ENCODE measurements around the gene AMPD3. TPM values are rescaled to one million over a fixed set of nuclear protein-coding genes. Genes with fewer than 3 reads are reported as not detected.

Gene AMPD3
- total RNA-seq, 1 experiment from 2014 or later = 12.5 TPM

DNA sequence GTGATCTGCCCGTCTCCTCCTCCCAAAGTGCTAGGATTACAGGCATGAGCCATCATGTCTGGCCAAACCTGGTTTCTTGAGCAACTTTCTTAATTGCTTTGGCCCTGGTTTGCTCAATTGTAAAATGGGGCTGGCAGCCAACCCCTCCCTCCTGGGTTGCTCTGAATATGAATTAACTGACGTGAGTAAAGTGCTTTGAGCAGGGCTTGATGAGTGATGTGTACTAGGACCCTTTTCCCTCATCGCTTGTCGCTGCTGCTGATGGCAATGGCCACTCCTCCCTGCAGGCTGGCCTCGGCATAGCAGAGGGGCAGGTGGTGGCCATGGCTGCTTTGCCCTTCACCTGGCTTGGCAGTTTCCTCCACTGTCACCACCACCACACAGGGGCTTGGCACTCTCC, 44.4 kb downstream of the AMPD3 start:
- DNase-seq (ENCODE audit: low read depth, low spot score) (no peak), ATAC-seq (no peak)
- H3K36me3 ChIP-seq (ENCODE audit: control insufficient read depth, insufficient read depth, low read length) = no peaks in the 10 kb centered on the region
- no peak overlapping the region for H3K27ac ChIP-seq (ENCODE audit: low read length)
- BruUV-seq (replicated peaks) = no TSS peak
- in situ Hi-C loops (cut with HindIII; ENCODE audit: low pct_unique_long_range_greater_than_20kb, low sequenced_read_pairs) (no loop called here), intact Hi-C loops (cut with micrococcal nuclease; ENCODE audit: unreplicated experiment) (no loop called here)
- ChIA-PET POLR2A (interaction anchor here (0.5 kb wide), 1 partner anchor 182 kb away, joined by 4 read pairs; no protein-coding TSS in a partner anchor), CTCF (no interaction called here)
- TF ChIP-seq POLR2AphosphoS5 (IDR thresholded peaks at IDR 0.05; ENCODE audit: low read depth, low read length) = no peak
- TF ChIP-seq, protein P1, sequence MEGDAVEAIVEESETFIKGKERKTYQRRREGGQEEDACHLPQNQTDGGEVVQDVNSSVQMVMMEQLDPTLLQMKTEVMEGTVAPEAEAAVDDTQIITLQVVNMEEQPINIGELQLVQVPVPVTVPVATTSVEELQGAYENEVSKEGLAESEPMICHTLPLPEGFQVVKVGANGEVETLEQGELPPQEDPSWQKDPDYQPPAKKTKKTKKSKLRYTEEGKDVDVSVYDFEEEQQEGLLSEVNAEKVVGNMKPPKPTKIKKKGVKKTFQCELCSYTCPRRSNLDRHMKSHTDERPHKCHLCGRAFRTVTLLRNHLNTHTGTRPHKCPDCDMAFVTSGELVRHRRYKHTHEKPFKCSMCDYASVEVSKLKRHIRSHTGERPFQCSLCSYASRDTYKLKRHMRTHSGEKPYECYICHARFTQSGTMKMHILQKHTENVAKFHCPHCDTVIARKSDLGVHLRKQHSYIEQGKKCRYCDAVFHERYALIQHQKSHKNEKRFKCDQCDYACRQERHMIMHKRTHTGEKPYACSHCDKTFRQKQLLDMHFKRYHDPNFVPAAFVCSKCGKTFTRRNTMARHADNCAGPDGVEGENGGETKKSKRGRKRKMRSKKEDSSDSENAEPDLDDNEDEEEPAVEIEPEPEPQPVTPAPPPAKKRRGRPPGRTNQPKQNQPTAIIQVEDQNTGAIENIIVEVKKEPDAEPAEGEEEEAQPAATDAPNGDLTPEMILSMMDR (IDR thresholded peaks at IDR 0.05) = no peak
- no peak for TF ChIP-seq REST (IDR thresholded peaks at IDR 0.05; ENCODE audit: insufficient read depth in 1 of 2, low read depth in 2 of 2, low read length in 1 of 2)
- no peak for TF ChIP-seq TCF7L2 (IDR thresholded peaks at IDR 0.05; ENCODE audit: low read depth, low read length)
- no peak for TF ChIP-seq SIN3A (IDR thresholded peaks at IDR 0.05; ENCODE audit: borderline replicate concordance, insufficient read depth, low read depth, low read length)
- no peaks in the 10 kb centered on the region for H3K4me1 ChIP-seq (ENCODE audit: control insufficient read depth, insufficient read depth, low read length)
- no peak overlapping the region for H3K4me3 ChIP-seq (ENCODE audit: low read depth in 2 of 2, low read length in 2 of 2)
- H3K9me3 ChIP-seq (ENCODE audit: control insufficient read depth, insufficient read depth, low read depth, low read length) = no peaks in the 10 kb centered on the region
- H3K27me3 ChIP-seq (ENCODE audit: control insufficient read depth, insufficient read depth, low read length) = no peaks in the 10 kb centered on the region

DNA sequence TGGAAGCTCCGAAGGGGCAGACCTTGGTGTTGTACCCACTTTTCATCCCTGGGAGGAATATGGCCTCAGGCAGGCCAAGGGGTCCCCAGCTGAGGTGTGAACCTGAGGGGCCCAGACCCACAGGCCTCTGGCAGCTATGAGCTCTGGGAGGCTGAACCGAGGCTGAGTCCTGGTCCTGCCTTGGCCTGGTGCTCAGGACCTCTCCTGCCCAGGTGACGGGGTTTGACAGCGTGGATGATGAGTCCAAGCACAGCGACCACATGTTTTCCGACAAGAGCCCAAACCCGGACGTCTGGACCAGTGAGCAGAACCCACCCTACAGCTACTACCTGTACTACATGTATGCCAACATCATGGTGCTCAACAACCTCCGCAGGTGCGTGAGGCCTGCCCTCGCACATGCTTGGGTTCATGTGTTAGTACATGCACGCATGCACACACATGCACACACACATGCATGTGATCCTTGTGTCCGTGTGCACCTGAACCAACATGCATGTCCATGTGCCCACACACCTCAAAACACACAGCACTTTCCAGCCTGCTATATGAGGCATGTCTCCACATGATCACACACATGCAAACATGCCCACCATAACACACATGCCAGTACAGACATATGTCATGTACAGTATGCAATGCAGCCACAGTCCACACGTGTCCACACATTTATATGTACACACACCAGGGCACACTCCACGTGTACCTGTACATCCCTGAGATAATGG, 45.0 kb downstream of the AMPD3 start:
- Histone ChIP-seq H3K27ac (ENCODE audit: low read length) (no peak overlapping the region), H3K4me3 (ENCODE audit: low read depth in 2 of 2, low read length in 2 of 2) (no peak overlapping the region), H3K27me3 (ENCODE audit: control insufficient read depth, insufficient read depth, low read length) (no peaks in the 10 kb centered on the region), H3K4me1 (ENCODE audit: control insufficient read depth, insufficient read depth, low read length) (no peaks in the 10 kb centered on the region), H3K9me3 (ENCODE audit: control insufficient read depth, insufficient read depth, low read depth, low read length) (no peaks in the 10 kb centered on the region), H3K36me3 (ENCODE audit: control insufficient read depth, insufficient read depth, low read length) (no peaks in the 10 kb centered on the region)
- CTCF ChIA-PET = no interaction called here
- intact Hi-C loops (cut with micrococcal nuclease; ENCODE audit: unreplicated experiment) (no loop called here), in situ Hi-C loops (cut with HindIII; ENCODE audit: low pct_unique_long_range_greater_than_20kb, low sequenced_read_pairs) (no loop called here)
- no peak for TF ChIP-seq SIN3A (IDR thresholded peaks at IDR 0.05; ENCODE audit: borderline replicate concordance, insufficient read depth, low read depth, low read length)
- TF ChIP-seq, protein P1 (IDR thresholded peaks at IDR 0.05) = no peak
- no peak for TF ChIP-seq REST (IDR thresholded peaks at IDR 0.05; ENCODE audit: insufficient read depth in 1 of 2, low read depth in 2 of 2, low read length in 1 of 2)
- TF ChIP-seq TCF7L2 (IDR thresholded peaks at IDR 0.05; ENCODE audit: low read depth, low read length) = no peak
- no peak for TF ChIP-seq POLR2AphosphoS5 (IDR thresholded peaks at IDR 0.05; ENCODE audit: low read depth, low read length)
- DNase-seq (ENCODE audit: low read depth, low spot score) (no peak), ATAC-seq (no peak)
- POLR2A ChIA-PET = interaction anchor here (0.5 kb wide), 1 partner anchor 182 kb away, joined by 4 read pairs; no protein-coding TSS in a partner anchor
- no TSS peak for BruUV-seq (replicated peaks)

Data from Panc1 (cell line).